DOHH2 (cell line): ENCODE data around the gene BCL3.

Experiments
- CTCF ChIP-seq: fragments of 200-600 bp; sonication (generic); IDR thresholded peaks from one replicate; pipeline ENCODE4 v1.5.1; 2014; ENCODE audit warnings: antibody characterized with exemption, mild to moderate bottlenecking, low read depth, low read length; ENCODE audit not compliant: poor library complexity, severe bottlenecking
- EZH2phosphoT487 ChIP-seq: fragments of 200-600 bp; sonication (generic); IDR thresholded peaks from 2 replicates; pipeline ENCODE4 v1.6.1; 2017; ENCODE audit warnings: borderline replicate concordance, mild to moderate bottlenecking, antibody characterized with exemption, low read length, moderate library complexity, mixed read lengths

- peak; percentile 89 for TF ChIP-seq CTCF
- TF ChIP-seq EZH2phosphoT487, result no peak
These were observed 52.0 kb downstream of the BCL3 start for GRCh38 chr19:44800461-44800860.
